Keratinocyte (primary cell): ENCODE measurements around the gene DHX38. TPM values are rescaled to one million over a fixed set of nuclear protein-coding genes. Genes with fewer than 3 reads are reported as not detected.

Experiments
- DNase-seq: peaks from one replicate; pipeline ENCODE4 v3.0.0-alpha.2; 2011; ENCODE audit warnings: low read depth, missing footprints, low spot score
- FAIRE-seq: peaks from 2 replicates; lab custom pipeline; 2011; peaks lifted over from hg19 to GRCh38; lab: Jason Lieb, UNC
- H2AFZ ChIP-seq: 2 replicates; pipeline ENCODE4 v1.6.0; 2012; ENCODE audit warnings: low read length, control low read depth, inconsistent platforms; ENCODE audit not compliant: control insufficient read depth
- H3K27ac ChIP-seq: 2 replicates; pipeline ENCODE4 v1.5.1; 2011; ENCODE audit warnings: low read length; ENCODE audit not compliant: control insufficient read depth, insufficient read depth
- H3K27me3 ChIP-seq: 3 replicates; pipeline ENCODE4 v1.6.0; 2011; ENCODE audit warnings: low read length; ENCODE audit not compliant: control insufficient read depth, insufficient read depth; ENCODE audit errors: extremely low read depth
- H3K36me3 ChIP-seq, 2 experiments: 2 replicates in 1 of 2; 3 replicates in 1 of 2; pipeline ENCODE4 v1.5.1; 2011; ENCODE audit warnings: low read length in 2 of 2, mild to moderate bottlenecking in 1 of 2; ENCODE audit not compliant: control insufficient read depth in 2 of 2, insufficient read depth in 2 of 2; ENCODE audit errors: extremely low read depth in 1 of 2
- H3K4me1 ChIP-seq: 3 replicates; pipeline ENCODE4 v1.5.1; 2011; ENCODE audit warnings: low read length; ENCODE audit not compliant: control insufficient read depth, insufficient read depth; ENCODE audit errors: extremely low read depth
- H3K4me2 ChIP-seq: 3 replicates; pipeline ENCODE4 v1.6.0; 2011; ENCODE audit warnings: low read depth, low read length; ENCODE audit not compliant: control insufficient read depth, insufficient read depth; ENCODE audit errors: extremely low read depth
- H3K4me3 ChIP-seq, 3 experiments: fragments of 200-600 bp in 1 of 3; sonication (generic) in 1 of 3; 2 replicates in 2 of 3; 3 replicates in 1 of 3; pipeline ENCODE4 v1.5.1; 2011 to 2016; ENCODE audit warnings: low read length in 3 of 3, mild to moderate bottlenecking in 3 of 3, control low read depth in 2 of 3, inconsistent platforms in 1 of 3, low read depth in 1 of 3, mixed read lengths in 1 of 3, mixed run types in 1 of 3, moderate library complexity in 1 of 3; ENCODE audit not compliant: control insufficient read depth in 2 of 3, insufficient read depth in 2 of 3; ENCODE audit errors: extremely low read depth in 1 of 3
- H3K79me2 ChIP-seq: 2 replicates; pipeline ENCODE4 v1.6.0; 2012; ENCODE audit warnings: low read length; ENCODE audit not compliant: control insufficient read depth, insufficient read depth
- H3K9ac ChIP-seq: 3 replicates; pipeline ENCODE4 v1.6.0; 2011; ENCODE audit warnings: low read length; ENCODE audit not compliant: control insufficient read depth, insufficient read depth; ENCODE audit errors: extremely low read depth
- H3K9me1 ChIP-seq: 3 replicates; pipeline ENCODE4 v1.6.0; 2011; ENCODE audit warnings: low read length; ENCODE audit not compliant: control insufficient read depth, insufficient read depth; ENCODE audit errors: extremely low read depth
- H3K9me3 ChIP-seq: 2 replicates; pipeline ENCODE4 v1.5.1; 2012; ENCODE audit warnings: low read depth, low read length; ENCODE audit not compliant: control insufficient read depth
- H4K20me1 ChIP-seq: 3 replicates; pipeline ENCODE4 v1.6.0; 2011; ENCODE audit warnings: low read length; ENCODE audit not compliant: control insufficient read depth, insufficient read depth; ENCODE audit errors: extremely low read depth
- EZH2 ChIP-seq: IDR thresholded peaks from one replicate; pipeline ENCODE4 v1.6.1; 2012; ENCODE audit warnings: inconsistent platforms, mild to moderate bottlenecking, low read length, moderate library complexity
- dilution Hi-C: fragments of 300-500 bp; cut with MboI; formaldehyde crosslinking; loops from one replicate; pipeline ENCODE4 v1.7.0; 2020; ENCODE audit warnings: low sequenced_read_pairs; ENCODE audit not compliant: extremely low pct_ligation_motif_present
- polyA plus RNA-seq, 5 experiments: library from polyadenylated mRNA; depleted of rRNA in 3 of 5; stranded (reverse) in 3 of 5; stranded (forward) in 1 of 5; unstranded in 1 of 5; fragments of >200 nt; gene quantifications; 1 replicate in 1 of 5; 2 replicates in 3 of 5; 3 replicates in 1 of 5; pipeline versions ENCODE4 v1.2.1 to v1.2.3, GENCODE V29; 2011 to 2012; ENCODE audit warnings: missing spikeins in 2 of 5, low read depth in 1 of 5, low replicate concordance in 1 of 5
- TF ChIP-seq, protein P1 (sequence below), 3 experiments: IDR thresholded peaks in 1 of 3; conservative IDR thresholded peaks in 1 of 3; optimal IDR thresholded peaks in 1 of 3; 2 replicates in 2 of 3; 3 replicates in 1 of 3; pipeline versions ENCODE3 to v1.5.1; 2011; ENCODE audit warnings: low read length in 3 of 3, mild to moderate bottlenecking in 3 of 3, moderate library complexity in 2 of 3, control low read depth in 1 of 3, inconsistent platforms in 1 of 3; ENCODE audit not compliant: insufficient read depth in 2 of 3; ENCODE audit errors: extremely low read depth in 1 of 3

DHX38 gene
- polyA plus RNA-seq, 1 donor (not counting 4 experiments of a cell fraction or from before 2014, with no cell fraction given) = 25.9 TPM

GRCh38 chr16:72159386-72159785, 65.7 kb downstream of the DHX38 start:
- Histone ChIP-seq H2AFZ (no peak overlapping the region), H3K9ac (no peak overlapping the region), H3K36me3 (no peaks in the 10 kb centered on the region), H3K4me2 (no peak overlapping the region), H3K79me2 (no peaks in the 10 kb centered on the region), H3K9me3 (no peaks in the 10 kb centered on the region), H3K27ac (no peak overlapping the region), H3K4me1 (no peaks in the 10 kb centered on the region), H3K9me1 (no peaks in the 10 kb centered on the region), H4K20me1 (no peaks in the 10 kb centered on the region), H3K27me3 (no peaks in the 10 kb centered on the region), H3K4me3 (no peak overlapping the region)
- dilution Hi-C loops = no loop called here
- no peak for FAIRE-seq
- no peak for TF ChIP-seq EZH2
- TF ChIP-seq, protein P1, sequence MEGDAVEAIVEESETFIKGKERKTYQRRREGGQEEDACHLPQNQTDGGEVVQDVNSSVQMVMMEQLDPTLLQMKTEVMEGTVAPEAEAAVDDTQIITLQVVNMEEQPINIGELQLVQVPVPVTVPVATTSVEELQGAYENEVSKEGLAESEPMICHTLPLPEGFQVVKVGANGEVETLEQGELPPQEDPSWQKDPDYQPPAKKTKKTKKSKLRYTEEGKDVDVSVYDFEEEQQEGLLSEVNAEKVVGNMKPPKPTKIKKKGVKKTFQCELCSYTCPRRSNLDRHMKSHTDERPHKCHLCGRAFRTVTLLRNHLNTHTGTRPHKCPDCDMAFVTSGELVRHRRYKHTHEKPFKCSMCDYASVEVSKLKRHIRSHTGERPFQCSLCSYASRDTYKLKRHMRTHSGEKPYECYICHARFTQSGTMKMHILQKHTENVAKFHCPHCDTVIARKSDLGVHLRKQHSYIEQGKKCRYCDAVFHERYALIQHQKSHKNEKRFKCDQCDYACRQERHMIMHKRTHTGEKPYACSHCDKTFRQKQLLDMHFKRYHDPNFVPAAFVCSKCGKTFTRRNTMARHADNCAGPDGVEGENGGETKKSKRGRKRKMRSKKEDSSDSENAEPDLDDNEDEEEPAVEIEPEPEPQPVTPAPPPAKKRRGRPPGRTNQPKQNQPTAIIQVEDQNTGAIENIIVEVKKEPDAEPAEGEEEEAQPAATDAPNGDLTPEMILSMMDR (optimal IDR thresholded peaks at IDR 0.05 in 1 of 3, IDR thresholded peaks at IDR 0.05 in 1 of 3, conservative IDR thresholded peaks at IDR 0.05 in 1 of 3; ENCODE audit: extremely low read depth in 1 of 3, insufficient read depth in 2 of 3, low read length in 3 of 3) = no peak
- DNase-seq = no peak

DNA sequence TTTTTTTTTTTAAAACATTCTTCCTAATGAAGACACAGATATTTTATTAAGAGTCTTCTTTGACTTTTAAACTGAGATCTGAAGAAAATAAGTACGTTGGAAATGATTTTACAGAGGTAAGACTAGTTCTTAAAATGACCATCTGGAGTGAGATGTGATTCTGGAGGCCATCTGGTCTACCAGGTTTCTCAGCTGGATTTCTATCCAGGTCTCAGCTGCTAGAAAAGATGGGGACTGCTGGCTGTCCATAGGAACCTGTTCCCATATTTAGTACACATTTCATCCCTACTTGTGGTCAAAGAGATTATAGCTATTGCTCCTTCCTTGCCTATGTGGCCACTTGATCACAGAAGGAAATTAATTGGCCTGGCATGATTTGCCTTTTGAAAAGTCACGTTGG, 66.2 kb downstream of the DHX38 start:
- dilution Hi-C loops = no loop called here

More for the DNA sequence above, 66.2 kb downstream of the DHX38 start:
- Histone ChIP-seq H3K9ac (no peak overlapping the region), H3K36me3 (no peaks in the 10 kb centered on the region), H3K4me1 (no peaks in the 10 kb centered on the region), H3K4me3 (no peak overlapping the region), H2AFZ (no peak overlapping the region), H4K20me1 (no peaks in the 10 kb centered on the region), H3K9me1 (no peaks in the 10 kb centered on the region), H3K27ac (no peak overlapping the region), H3K4me2 (no peak overlapping the region), H3K9me3 (no peaks in the 10 kb centered on the region), H3K27me3 (no peaks in the 10 kb centered on the region), H3K79me2 (no peaks in the 10 kb centered on the region)
- TF ChIP-seq EZH2 = no peak
- TF ChIP-seq, protein P1 (optimal IDR thresholded peaks at IDR 0.05 in 1 of 3, IDR thresholded peaks at IDR 0.05 in 1 of 3, conservative IDR thresholded peaks at IDR 0.05 in 1 of 3; ENCODE audit: extremely low read depth in 1 of 3, insufficient read depth in 2 of 3, low read length in 3 of 3) = no peak
- no peak for FAIRE-seq
- no peak for DNase-seq
